ENCODE results near the gene THAP8.

DNA sequence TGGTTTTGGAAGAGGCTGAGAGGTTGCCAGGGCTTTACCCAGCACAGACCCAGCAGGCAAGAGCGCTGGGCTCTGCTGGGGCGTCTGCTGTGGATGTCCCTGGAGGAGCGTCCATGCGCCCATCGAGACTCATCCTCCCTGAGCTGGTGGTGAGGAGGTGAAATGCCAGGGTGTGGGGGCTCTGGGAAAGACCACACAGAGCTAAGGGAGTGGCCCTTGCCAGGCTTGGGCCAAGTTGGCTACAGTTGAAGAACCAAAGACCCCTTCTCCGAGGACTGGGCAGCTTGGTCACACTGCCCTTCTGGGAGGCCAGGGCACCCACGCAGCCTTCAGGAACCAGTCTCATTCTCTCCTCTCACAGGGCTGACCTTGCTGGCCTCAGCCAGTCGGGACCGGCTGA, 32.2 kb upstream of the THAP8 start:
- TF ChIP-seq POLR2A (IDR thresholded peaks at IDR 0.05; ENCODE audit: low read depth, low read length) (no peak), POLR2AphosphoS5 (IDR thresholded peaks at IDR 0.05; ENCODE audit: low read depth, low read length) (no peak), TAF1 (IDR thresholded peaks at IDR 0.05; ENCODE audit: low read depth, low read length) (no peak)

Measured in GM12891 (cell line).